ENCODE measurements around the gene WFDC5. TPM values are rescaled to one million over a fixed set of nuclear protein-coding genes. Genes with fewer than 3 reads are reported as not detected.
"Not testable (repeated sequence)": the region's sequence is repeated elsewhere in the genome, so short reads cannot be mapped to it uniquely, and the experiment has no call there.

Gene WFDC5
- total and polyA plus RNA-seq, 8 donors = 3.7 TPM; not detected in 7

- 39 to 58% (median 51%) methylated on average over 2 of the region's 2 CpGs for WGBS, 5 donors
- intact Hi-C loops (cut with DNase I; ENCODE audit: low total_unique reads) = no loop called here
- TF ChIP-seq EP300 (IDR thresholded peaks at IDR 0.05) (no peak), POLR2A (IDR thresholded peaks at IDR 0.05) (no peak), POLR2AphosphoS5 (IDR thresholded peaks at IDR 0.05) (no peak)
- TF ChIP-seq, protein P1, sequence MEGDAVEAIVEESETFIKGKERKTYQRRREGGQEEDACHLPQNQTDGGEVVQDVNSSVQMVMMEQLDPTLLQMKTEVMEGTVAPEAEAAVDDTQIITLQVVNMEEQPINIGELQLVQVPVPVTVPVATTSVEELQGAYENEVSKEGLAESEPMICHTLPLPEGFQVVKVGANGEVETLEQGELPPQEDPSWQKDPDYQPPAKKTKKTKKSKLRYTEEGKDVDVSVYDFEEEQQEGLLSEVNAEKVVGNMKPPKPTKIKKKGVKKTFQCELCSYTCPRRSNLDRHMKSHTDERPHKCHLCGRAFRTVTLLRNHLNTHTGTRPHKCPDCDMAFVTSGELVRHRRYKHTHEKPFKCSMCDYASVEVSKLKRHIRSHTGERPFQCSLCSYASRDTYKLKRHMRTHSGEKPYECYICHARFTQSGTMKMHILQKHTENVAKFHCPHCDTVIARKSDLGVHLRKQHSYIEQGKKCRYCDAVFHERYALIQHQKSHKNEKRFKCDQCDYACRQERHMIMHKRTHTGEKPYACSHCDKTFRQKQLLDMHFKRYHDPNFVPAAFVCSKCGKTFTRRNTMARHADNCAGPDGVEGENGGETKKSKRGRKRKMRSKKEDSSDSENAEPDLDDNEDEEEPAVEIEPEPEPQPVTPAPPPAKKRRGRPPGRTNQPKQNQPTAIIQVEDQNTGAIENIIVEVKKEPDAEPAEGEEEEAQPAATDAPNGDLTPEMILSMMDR (IDR thresholded peaks at IDR 0.05) = no peak
- H3K4me3 ChIP-seq = no peak overlapping the region
- DNase-seq = no peak
- H3K27me3 ChIP-seq = peaks cover 0 to 9% (median 3%) of the 10 kb centered on the region in 3 donors
- H3K27ac ChIP-seq = no peak overlapping the region
- no peaks in the 10 kb centered on the region for H3K36me3 ChIP-seq
- H3K9me3 ChIP-seq = peaks cover 0 to 30% (median 23%) of the 10 kb centered on the region in 4 donors
- H3K4me1 ChIP-seq = no peaks in the 10 kb centered on the region
Observed at GRCh38 chr20:45156713-45157112, 41.7 kb upstream of the WFDC5 start.

DNA sequence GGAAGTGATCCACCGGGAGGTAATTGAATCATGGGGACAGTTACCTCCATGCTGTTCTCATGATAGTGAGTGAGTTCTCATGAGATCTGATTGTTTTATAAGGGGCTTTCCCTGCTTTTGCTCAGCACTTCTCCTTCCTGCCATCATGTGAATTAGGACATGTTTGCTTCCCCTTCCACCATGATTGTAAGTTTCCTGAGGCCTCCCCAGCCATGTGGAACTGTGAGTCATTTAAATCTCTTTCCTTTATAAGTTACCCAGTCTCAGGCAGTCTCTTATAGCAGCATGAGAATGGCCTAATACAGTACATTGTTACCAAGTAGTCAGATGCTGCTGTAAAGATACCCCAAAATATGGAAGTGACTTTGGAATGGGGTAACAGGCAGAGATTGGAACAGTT is 39.8 kb upstream of the WFDC5 start:
- H3K36me3 ChIP-seq; H3K4me3 ChIP-seq; DNase-seq; H3K4me1 ChIP-seq; intact Hi-C loops (cut with DNase I; ENCODE audit: low total_unique reads); H3K27ac ChIP-seq: not testable (repeated sequence)
- Histone ChIP-seq H3K27me3 (peaks cover 0 to 14% (median 3%) of the 10 kb centered on the region in 3 donors), H3K9me3 (peaks cover 0 to 21% (median 20%) of the 10 kb centered on the region in 4 donors)
- WGBS, 5 donors = 89 to 100% (median 94%) methylated on average over 1 of the region's 1 CpG

- 40 to 73% (median 55%) methylated on average over 3 of the region's 3 CpGs for WGBS, 5 donors
- Histone ChIP-seq H3K4me1 (no peaks in the 10 kb centered on the region), H3K27ac (no peak overlapping the region), H3K9me3 (peaks cover 0 to 16% (median 15%) of the 10 kb centered on the region in 4 donors), H3K27me3 (peaks cover 0 to 14% (median 3%) of the 10 kb centered on the region in 3 donors), H3K4me3 (no peak overlapping the region), H3K36me3 (no peaks in the 10 kb centered on the region)
- TF ChIP-seq, protein P1 (IDR thresholded peaks at IDR 0.05) = no peak
- TF ChIP-seq POLR2A (IDR thresholded peaks at IDR 0.05) = no peak
- no peak for TF ChIP-seq POLR2AphosphoS5 (IDR thresholded peaks at IDR 0.05)
- TF ChIP-seq EP300 (IDR thresholded peaks at IDR 0.05) = no peak
- DNase-seq = no peak
- intact Hi-C loops (cut with DNase I; ENCODE audit: low total_unique reads) = no loop called here
Observed at GRCh38 chr20:45154183-45154582, 39.2 kb upstream of the WFDC5 start.

DNA sequence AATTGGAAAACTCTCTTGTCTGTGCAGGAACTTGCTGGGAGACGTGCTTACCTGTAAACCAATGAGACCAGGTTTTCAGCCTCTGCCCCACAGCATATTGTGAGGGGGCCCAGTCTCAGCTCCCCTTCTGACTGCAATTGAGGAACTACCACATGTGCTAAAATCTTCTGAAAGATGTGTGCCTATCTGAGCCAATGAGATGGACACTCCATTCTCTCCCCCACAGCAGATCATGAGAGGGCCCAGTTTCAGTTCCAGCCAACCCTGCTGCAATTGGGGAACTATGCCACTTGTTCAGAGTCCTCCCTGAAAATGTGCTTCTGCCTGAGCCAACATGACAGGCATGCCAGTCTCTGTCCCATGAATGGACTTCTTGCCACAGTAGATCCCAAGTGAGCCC is 38.8 kb upstream of the WFDC5 start:
- intact Hi-C loops (cut with DNase I; ENCODE audit: low total_unique reads) = no loop called here
- no peaks in the 10 kb centered on the region for H3K4me1 ChIP-seq
- H3K4me3 ChIP-seq = no peak overlapping the region
- peaks cover 0 to 14% (median 3%) of the 10 kb centered on the region in 3 donors for H3K27me3 ChIP-seq
- peak in 1 of 2 donors; percentile 14 for DNase-seq
- H3K36me3 ChIP-seq = no peaks in the 10 kb centered on the region
- TF ChIP-seq POLR2AphosphoS5 (IDR thresholded peaks at IDR 0.05) = no peak
- H3K9me3 ChIP-seq = peaks cover 0 to 12% (median 10%) of the 10 kb centered on the region in 4 donors
- 48 to 70% (median 56%) methylated on average over 1 of the region's 1 CpG; no CpG with 5 or more reads in 1 of the 5 donors for WGBS, 5 donors
- H3K27ac ChIP-seq = no peak overlapping the region

GRCh38 chr20:45153147-45153546 is 38.2 kb upstream of the WFDC5 start:
- DNase-seq = no peak
- H3K27me3 ChIP-seq = peaks cover 0 to 19% (median 3%) of the 10 kb centered on the region in 3 donors
- H3K27ac ChIP-seq = no peak overlapping the region
- H3K4me3 ChIP-seq = no peak overlapping the region
- H3K9me3 ChIP-seq = peaks cover 0 to 9% (median 4%) of the 10 kb centered on the region in 4 donors
- no peaks in the 10 kb centered on the region for H3K4me1 ChIP-seq
- no peaks in the 10 kb centered on the region for H3K36me3 ChIP-seq
- WGBS, 5 donors = 55 to 100% (median 61%) methylated on average over 2 to 3 of the region's 3 CpGs
- TF ChIP-seq, protein P1 (IDR thresholded peaks at IDR 0.05) = no peak
- TF ChIP-seq POLR2A (IDR thresholded peaks at IDR 0.05) (no peak), EP300 (IDR thresholded peaks at IDR 0.05) (no peak), POLR2AphosphoS5 (IDR thresholded peaks at IDR 0.05) (no peak)
- intact Hi-C loops (cut with DNase I; ENCODE audit: low total_unique reads) = no loop called here
